Lower leg skin (tissue), 4 donors: Measurements from ENCODE around the gene INSRR. TPM values are rescaled to one million over a fixed set of nuclear protein-coding genes. Genes with fewer than 3 reads are reported as not detected.

Source experiments
- DNase-seq, 2 donors: peaks; one replicate each; pipeline ENCODE4 v3.0.0-alpha.2; 2019; ENCODE audit warnings: low spot score in 2 of 2
- H3K4me3 ChIP-seq: fragments of 200-600 bp; sonication (generic); 2 replicates; pipeline ENCODE4 v1.5.1; 2017; ENCODE audit warnings: mild to moderate bottlenecking, low read depth; ENCODE audit not compliant: poor library complexity, severe bottlenecking
- POLR2A ChIP-seq, 2 donors: fragments of 450-650 bp; IDR thresholded peaks; one replicate each; pipeline ENCODE4 v1.6.1; 2016 to 2017; ENCODE audit warnings: antibody characterized with exemption in 2 of 2, mild to moderate bottlenecking in 1 of 2, moderate library complexity in 1 of 2
- WGBS, 2 donors: methylation state at CpG; one replicate each; pipeline ENCODE4 v1.1.5; 2018; 5-methylcytosine and 5-hydroxymethylcytosine counted together
- intact Hi-C: fragments of 100-400 bp; cut with DNase I; formaldehyde crosslinking; loops from one replicate; pipeline ENCODE4 v1.15.0; 2023; ENCODE audit warnings: low total_unique reads
- total RNA-seq, 4 donors: library from RNA; depleted of rRNA; stranded (reverse); fragments of >200 nt; gene quantifications; one replicate each; pipeline ENCODE4 v1.1.0, GENCODE V29; 2016
- TF ChIP-seq, protein P1 (sequence below), 3 donors: fragments of 450-650 bp; IDR thresholded peaks; one replicate each; pipeline ENCODE4 v1.5.1; 2016; ENCODE audit warnings: antibody characterized with exemption in 3 of 3, mild to moderate bottlenecking in 3 of 3, moderate library complexity in 2 of 3

The INSRR gene
- total RNA-seq, 4 donors from 2014 or later: not detected

- no peak for TF ChIP-seq POLR2A (IDR thresholded peaks at IDR 0.05)
- TF ChIP-seq, protein P1, sequence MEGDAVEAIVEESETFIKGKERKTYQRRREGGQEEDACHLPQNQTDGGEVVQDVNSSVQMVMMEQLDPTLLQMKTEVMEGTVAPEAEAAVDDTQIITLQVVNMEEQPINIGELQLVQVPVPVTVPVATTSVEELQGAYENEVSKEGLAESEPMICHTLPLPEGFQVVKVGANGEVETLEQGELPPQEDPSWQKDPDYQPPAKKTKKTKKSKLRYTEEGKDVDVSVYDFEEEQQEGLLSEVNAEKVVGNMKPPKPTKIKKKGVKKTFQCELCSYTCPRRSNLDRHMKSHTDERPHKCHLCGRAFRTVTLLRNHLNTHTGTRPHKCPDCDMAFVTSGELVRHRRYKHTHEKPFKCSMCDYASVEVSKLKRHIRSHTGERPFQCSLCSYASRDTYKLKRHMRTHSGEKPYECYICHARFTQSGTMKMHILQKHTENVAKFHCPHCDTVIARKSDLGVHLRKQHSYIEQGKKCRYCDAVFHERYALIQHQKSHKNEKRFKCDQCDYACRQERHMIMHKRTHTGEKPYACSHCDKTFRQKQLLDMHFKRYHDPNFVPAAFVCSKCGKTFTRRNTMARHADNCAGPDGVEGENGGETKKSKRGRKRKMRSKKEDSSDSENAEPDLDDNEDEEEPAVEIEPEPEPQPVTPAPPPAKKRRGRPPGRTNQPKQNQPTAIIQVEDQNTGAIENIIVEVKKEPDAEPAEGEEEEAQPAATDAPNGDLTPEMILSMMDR (IDR thresholded peaks at IDR 0.05): no peak
- no peak overlapping the region for H3K4me3 ChIP-seq
- no peak for DNase-seq
- WGBS, 2 donors: 64 to 72% methylated on average over 7 of the region's 7 CpGs
- intact Hi-C loops: no loop called here
These were observed 63.1 kb downstream of the INSRR start for GRCh38 chr1:156795787-156796186.

- TF ChIP-seq, protein P1 (IDR thresholded peaks at IDR 0.05): no peak
- TF ChIP-seq POLR2A (IDR thresholded peaks at IDR 0.05): no peak
- WGBS, 2 donors: 90 to 94% methylated on average over 5 of the region's 5 CpGs
- peak in 1 of 2 donors; percentile 70 for DNase-seq
- intact Hi-C loops: no loop called here
- H3K4me3 ChIP-seq: no peak overlapping the region
These were observed 63.6 kb downstream of the INSRR start for GRCh38 chr1:156795374-156795733.

- TF ChIP-seq, protein P1 (IDR thresholded peaks at IDR 0.05): no peak
- no peak for TF ChIP-seq POLR2A (IDR thresholded peaks at IDR 0.05)
- WGBS, 2 donors: 72 to 77% methylated on average over 7 of the region's 7 CpGs
- intact Hi-C loops: no loop called here
- H3K4me3 ChIP-seq: no peak overlapping the region
- DNase-seq: peak in 1 of 2 donors; percentile 40
These were observed 64.2 kb downstream of the INSRR start for GRCh38 chr1:156794506-156795373.

Other genes starting within 250 kb of the INSRR start
- 1 to 10 TPM in 1 of 4 donors, under 1 TPM in 2, not detected in 1; 0.68 to 1.0 (median 0.80) TPM for gene HAPLN2, start 239.7 kb downstream of the INSRR start, total RNA-seq
- gene BCAN, start 217.0 kb downstream of the INSRR start, total RNA-seq: 10 to 100 TPM; 21.9 to 50.1 (median 26.0) TPM
- 1 to 10 TPM; 2.4 to 8.9 (median 5.0) TPM for gene NES, start 181.7 kb downstream of the INSRR start, total RNA-seq
- 100 to 1,000 TPM in 1 of 4 donors, 10 to 100 TPM in 3; 67.9 to 103 (median 96.1) TPM for gene CRABP2, start 153.5 kb downstream of the INSRR start, total RNA-seq
- gene METTL25B, start 130.6 kb downstream of the INSRR start, total RNA-seq: 10 to 100 TPM; 20.3 to 39.0 (median 28.2) TPM
- 10 to 100 TPM; 13.4 to 21.4 (median 16.7) TPM for gene ISG20L2, start 130.4 kb downstream of the INSRR start, total RNA-seq
- gene MRPL24, start 118.0 kb downstream of the INSRR start, total RNA-seq: 10 to 100 TPM; 34.0 to 44.9 (median 41.5) TPM
- gene HDGF, start 107.4 kb downstream of the INSRR start, total RNA-seq: 100 to 1,000 TPM; 210 to 233 (median 222) TPM
- gene PRCC, start 91.6 kb downstream of the INSRR start, total RNA-seq: 10 to 100 TPM; 35.4 to 45.6 (median 38.8) TPM
- 1 to 10 TPM in 1 of 4 donors, not detected in 3; 1.5 TPM for gene SH2D2A, start 42.3 kb downstream of the INSRR start, total RNA-seq
- gene NTRK1, start 1.7 kb upstream of the INSRR start, total RNA-seq: under 1 TPM in 1 of 4 donors, not detected in 3; 0.23 TPM
- 10 to 100 TPM in 1 of 4 donors, 1 to 10 TPM in 3; 2.1 to 10.2 (median 6.6) TPM for gene PEAR1, start 34.6 kb upstream of the INSRR start, total RNA-seq
- gene LRRC71, start 61.5 kb upstream of the INSRR start, total RNA-seq: not detected
- 10 to 100 TPM; 16.3 to 30.9 (median 27.3) TPM for gene ARHGEF11, start 186.6 kb upstream of the INSRR start, total RNA-seq
- gene ETV3L, start 240.7 kb upstream of the INSRR start, total RNA-seq: not detected